Endothelial cell of umbilical vein (primary cell): ENCODE measurements around the gene CCNG2. TPM values are rescaled to one million over a fixed set of nuclear protein-coding genes. Genes with fewer than 3 reads are reported as not detected.

Experiments used
- BruUV-seq: library from RNA; stranded (reverse); fragments of 400-500 nt; replicated peaks from 2 replicates; lab custom pipeline; 2021; lab: Mats Ljungman, UMichigan
- CTCF ChIA-PET: fragments of 300-600, 350-600 bp; sonication (Branson Sonifier 250); formaldehyde crosslinking; loops from one replicate; lab custom pipeline; 2021; ENCODE audit warnings: antibody characterized with exemption, inconsistent platforms; lab: Charles Lee
- POLR2A ChIA-PET: fragments of 300-600, 350-600 bp; sonication (Branson Sonifier 250); formaldehyde crosslinking; loops from one replicate; lab custom pipeline; 2021; ENCODE audit warnings: antibody characterized with exemption, inconsistent platforms; lab: Charles Lee
- DNase-seq: peaks from one replicate; pipeline ENCODE4 v3.0.0-alpha.2; 2011; ENCODE audit warnings: low read depth, low spot score
- FAIRE-seq: peaks from 2 replicates; lab custom pipeline; 2011; peaks lifted over from hg19 to GRCh38; lab: Jason Lieb, UNC
- H2AFZ ChIP-seq: 2 replicates; pipeline ENCODE4 v1.6.0; 2012; ENCODE audit warnings: low read depth, low read length, control low read depth, inconsistent platforms
- H3K27ac ChIP-seq: 2 replicates; pipeline ENCODE4 v1.5.1; 2011; ENCODE audit warnings: low read depth, mild to moderate bottlenecking, control low read depth, low read length, moderate library complexity; ENCODE audit not compliant: insufficient read depth
- H3K27me3 ChIP-seq, 2 experiments: 2 replicates each; pipeline versions ENCODE4 v1.6.0 to v1.6.1; 2011; ENCODE audit warnings: low read length in 2 of 2, mixed read lengths in 1 of 2; ENCODE audit not compliant: control insufficient read depth in 2 of 2, insufficient read depth in 2 of 2
- H3K36me3 ChIP-seq, 2 experiments: 2 replicates in 1 of 2; 3 replicates in 1 of 2; pipeline ENCODE4 v1.5.1; 2011; ENCODE audit warnings: low read length in 2 of 2, mild to moderate bottlenecking in 1 of 2, moderate library complexity in 1 of 2; ENCODE audit not compliant: control insufficient read depth in 2 of 2, insufficient read depth in 2 of 2; ENCODE audit errors: extremely low read depth in 1 of 2
- H3K4me1 ChIP-seq: 3 replicates; pipeline ENCODE4 v1.5.1; 2011; ENCODE audit warnings: mild to moderate bottlenecking, low read length; ENCODE audit not compliant: control insufficient read depth, insufficient read depth; ENCODE audit errors: extremely low read depth
- H3K4me2 ChIP-seq: 2 replicates; pipeline ENCODE4 v1.6.1; 2011; ENCODE audit warnings: low read length, control low read depth, mixed read lengths; ENCODE audit not compliant: insufficient read depth
- H3K4me3 ChIP-seq, 3 experiments: fragments of 200-600 bp in 1 of 3; sonication (generic), shearing (Covaris generic) in 1 of 3; replicated peaks in 1 of 3; 2 replicates each; pipeline ENCODE4 v1.5.1; 2011 to 2016; ENCODE audit warnings: control low read depth in 3 of 3, low read length in 3 of 3, mild to moderate bottlenecking in 2 of 3, inconsistent platforms in 1 of 3, low read depth in 1 of 3, moderate library complexity in 1 of 3; ENCODE audit not compliant: insufficient read depth in 1 of 3
- H3K79me2 ChIP-seq: 2 replicates; pipeline ENCODE4 v1.6.0; 2012; ENCODE audit warnings: low read length, inconsistent platforms; ENCODE audit not compliant: control insufficient read depth, insufficient read depth
- H3K9ac ChIP-seq: replicated peaks from 2 replicates; pipeline ENCODE3; 2011; ENCODE audit warnings: low read length, control low read depth; ENCODE audit not compliant: insufficient read depth; ENCODE audit errors: extremely low read depth
- H3K9me1 ChIP-seq: replicated peaks from 3 replicates; pipeline ENCODE4 v1.6.0; 2011; ENCODE audit warnings: mild to moderate bottlenecking, low read length; ENCODE audit not compliant: control insufficient read depth, insufficient read depth; ENCODE audit errors: extremely low read depth
- H3K9me3 ChIP-seq: replicated peaks from 2 replicates; pipeline ENCODE4 v1.5.1; 2012; ENCODE audit warnings: low read length, inconsistent platforms; ENCODE audit not compliant: control insufficient read depth, insufficient read depth
- H4K20me1 ChIP-seq: replicated peaks from 2 replicates; pipeline ENCODE3; 2011; ENCODE audit warnings: mild to moderate bottlenecking, low read length; ENCODE audit not compliant: control insufficient read depth, insufficient read depth; ENCODE audit errors: extremely low read depth
- EZH2 ChIP-seq: IDR thresholded peaks from 2 replicates; pipeline ENCODE4 v1.6.1; 2012; ENCODE audit warnings: borderline replicate concordance, low read depth, mild to moderate bottlenecking, moderate library complexity, low read length, inconsistent platforms; ENCODE audit not compliant: severe bottlenecking
- FOS ChIP-seq: IDR thresholded peaks from 2 replicates; pipeline ENCODE4 v1.6.1; 2011; ENCODE audit warnings: mild to moderate bottlenecking, low read length, moderate library complexity, borderline replicate concordance; ENCODE audit not compliant: insufficient read depth
- GATA2 ChIP-seq: IDR thresholded peaks from 2 replicates; pipeline ENCODE4 v1.7.0; 2011; ENCODE audit warnings: low read depth, mild to moderate bottlenecking, moderate library complexity, mixed read lengths, low read length; ENCODE audit not compliant: insufficient read length, insufficient read depth
- JUN ChIP-seq: IDR thresholded peaks from 2 replicates; pipeline ENCODE4 v1.6.1; 2011; ENCODE audit warnings: borderline replicate concordance, low read depth; ENCODE audit not compliant: insufficient read length, insufficient read depth
- MYC ChIP-seq: IDR thresholded peaks from one replicate; pipeline ENCODE4 v1.6.1; 2011; ENCODE audit warnings: mild to moderate bottlenecking, low read depth, low read length
- POLR2AphosphoS5 ChIP-seq: IDR thresholded peaks from 2 replicates; pipeline ENCODE4 v1.6.1; 2012; ENCODE audit warnings: low read depth, mild to moderate bottlenecking, control low read depth, low read length, moderate library complexity; ENCODE audit not compliant: insufficient read depth
- dilution Hi-C: fragments of 300-500 bp; cut with MboI; formaldehyde crosslinking; loops from one replicate; pipeline ENCODE4 v1.15.0; 2019; ENCODE audit warnings: low sequenced_read_pairs; ENCODE audit not compliant: extremely low pct_ligation_motif_present
- intact Hi-C: fragments of 100-400 bp; cut with micrococcal nuclease; formaldehyde crosslinking; loops from one replicate; pipeline ENCODE4 v1.10.0; 2022
- polyA plus RNA-seq, 4 experiments: library from polyadenylated mRNA; depleted of rRNA in 3 of 4; stranded (reverse) in 3 of 4; unstranded in 1 of 4; fragments of >200 nt; gene quantifications; 2 replicates each; pipeline versions ENCODE4 v1.2.1 to v1.2.3, GENCODE V29; 2011 to 2012; ENCODE audit warnings: missing spikeins in 1 of 4
- total RNA-seq: library from RNA; stranded (reverse); gene quantifications from 2 replicates; pipeline ENCODE4 v1.2.3, GENCODE V29; 2021
- TF ChIP-seq, protein P1 (sequence below), 2 donors: IDR thresholded peaks; 1 replicate in 1 of 2; 2 replicates in 1 of 2; pipeline ENCODE4 v1.5.1; 2011; ENCODE audit warnings: low read length in 2 of 2, mild to moderate bottlenecking in 2 of 2, moderate library complexity in 2 of 2, control low read depth in 1 of 2, inconsistent platforms in 1 of 2, low read depth in 1 of 2; ENCODE audit not compliant: insufficient read depth in 1 of 2; ENCODE audit errors: extremely low read depth in 1 of 2
- TF ChIP-seq, protein P2 (sequence below): IDR thresholded peaks from 2 replicates; pipeline ENCODE4 v1.6.1; 2011; ENCODE audit not compliant: insufficient read depth, insufficient read length

CCNG2 gene
- total and polyA plus RNA-seq, 2 donors (not counting 3 experiments of a cell fraction or from before 2014, with no cell fraction given): 7.9 to 28.3 TPM

DNA sequence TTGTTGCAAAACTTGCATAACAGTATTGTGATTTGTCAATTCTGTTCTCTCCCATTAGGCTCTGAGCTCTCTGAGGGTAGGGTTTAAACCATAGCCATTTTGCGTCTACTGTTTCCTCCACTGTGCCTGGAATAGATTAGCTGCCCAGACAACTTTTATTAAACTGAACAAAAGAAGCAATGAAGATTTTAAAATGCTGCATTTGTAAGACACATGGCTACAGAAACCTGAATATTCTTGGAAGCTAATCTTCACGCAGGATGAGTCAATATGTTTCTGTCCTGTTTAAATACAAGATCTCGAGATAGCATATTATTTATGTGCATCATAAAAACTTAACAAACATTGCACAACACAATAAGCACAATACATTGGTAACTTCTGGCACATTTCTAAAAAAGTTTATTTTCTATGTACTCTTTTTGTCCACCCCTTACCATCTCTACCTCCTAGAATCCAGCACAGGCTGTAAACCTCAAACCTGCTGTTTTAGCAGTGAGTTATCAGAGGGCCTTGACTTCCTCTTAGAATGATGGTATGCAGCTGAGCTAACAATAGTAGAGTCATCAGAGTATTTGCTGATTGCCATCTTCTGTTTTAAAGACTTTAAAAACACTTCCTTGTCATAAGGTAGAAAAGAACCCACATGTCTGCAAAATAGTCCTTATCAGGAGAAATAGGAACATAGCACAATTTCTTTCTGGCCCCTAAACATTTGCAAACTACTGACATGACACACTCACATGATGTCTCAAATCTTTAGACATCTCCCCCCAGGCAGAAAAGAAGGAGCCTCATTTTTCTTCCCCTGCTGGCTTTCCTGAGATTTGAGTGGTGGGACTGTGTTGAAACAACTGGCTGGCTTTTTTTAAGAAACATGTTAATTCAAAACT lies 10.6 kb upstream of the CCNG2 start:
- H3K27ac ChIP-seq: no peak overlapping the region
- H3K79me2 ChIP-seq: no peaks in the 10 kb centered on the region
- intact Hi-C loops (loop anchor here (1.0 kb wide), 1 partner anchor 46 kb away; no protein-coding TSS in a partner anchor), dilution Hi-C loops (no loop called here)
- H3K9ac ChIP-seq: no peak overlapping the region
- DNase-seq (peak; percentile 67), FAIRE-seq (peak; percentile 53)
- no peaks in the 10 kb centered on the region for H4K20me1 ChIP-seq
- POLR2A ChIA-PET: no interaction called here
- H3K9me3 ChIP-seq: no peaks in the 10 kb centered on the region
- H3K27me3 ChIP-seq: peaks cover 0 to 4% of the 10 kb centered on the region in 2 experiments
- no peaks in the 10 kb centered on the region for H3K9me1 ChIP-seq
- CTCF ChIA-PET: interaction anchor here (1.2 to 2.0 kb wide), 5 partner anchors 9 to 53 kb away, joined by 3 to 15 read pairs (median 3); no protein-coding TSS in a partner anchor
- peaks cover 18% of the 10 kb centered on the region for H3K4me1 ChIP-seq
- no peaks in the 10 kb centered on the region for H3K36me3 ChIP-seq
- TF ChIP-seq, protein P1, sequence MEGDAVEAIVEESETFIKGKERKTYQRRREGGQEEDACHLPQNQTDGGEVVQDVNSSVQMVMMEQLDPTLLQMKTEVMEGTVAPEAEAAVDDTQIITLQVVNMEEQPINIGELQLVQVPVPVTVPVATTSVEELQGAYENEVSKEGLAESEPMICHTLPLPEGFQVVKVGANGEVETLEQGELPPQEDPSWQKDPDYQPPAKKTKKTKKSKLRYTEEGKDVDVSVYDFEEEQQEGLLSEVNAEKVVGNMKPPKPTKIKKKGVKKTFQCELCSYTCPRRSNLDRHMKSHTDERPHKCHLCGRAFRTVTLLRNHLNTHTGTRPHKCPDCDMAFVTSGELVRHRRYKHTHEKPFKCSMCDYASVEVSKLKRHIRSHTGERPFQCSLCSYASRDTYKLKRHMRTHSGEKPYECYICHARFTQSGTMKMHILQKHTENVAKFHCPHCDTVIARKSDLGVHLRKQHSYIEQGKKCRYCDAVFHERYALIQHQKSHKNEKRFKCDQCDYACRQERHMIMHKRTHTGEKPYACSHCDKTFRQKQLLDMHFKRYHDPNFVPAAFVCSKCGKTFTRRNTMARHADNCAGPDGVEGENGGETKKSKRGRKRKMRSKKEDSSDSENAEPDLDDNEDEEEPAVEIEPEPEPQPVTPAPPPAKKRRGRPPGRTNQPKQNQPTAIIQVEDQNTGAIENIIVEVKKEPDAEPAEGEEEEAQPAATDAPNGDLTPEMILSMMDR (IDR thresholded peaks at IDR 0.05; ENCODE audit: extremely low read depth in 1 of 2, insufficient read depth in 1 of 2, low read depth in 1 of 2, low read length in 2 of 2): no peak
- peak; percentile 81 for TF ChIP-seq GATA2
- peak; percentile 22 for TF ChIP-seq FOS
- no peak for TF ChIP-seq JUN
- peak; percentile 38 for TF ChIP-seq POLR2AphosphoS5
- no peak for TF ChIP-seq EZH2
- TF ChIP-seq, protein P2, sequence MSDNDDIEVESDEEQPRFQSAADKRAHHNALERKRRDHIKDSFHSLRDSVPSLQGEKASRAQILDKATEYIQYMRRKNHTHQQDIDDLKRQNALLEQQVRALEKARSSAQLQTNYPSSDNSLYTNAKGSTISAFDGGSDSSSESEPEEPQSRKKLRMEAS: no peak
- TF ChIP-seq MYC: no peak
- no peak overlapping the region for H3K4me3 ChIP-seq
- H2AFZ ChIP-seq: no peak overlapping the region
- H3K4me2 ChIP-seq: peak overlapping the region; percentile 19
- BruUV-seq: no TSS peak
